Measurements from ENCODE around the gene SPATS2L.

DNA sequence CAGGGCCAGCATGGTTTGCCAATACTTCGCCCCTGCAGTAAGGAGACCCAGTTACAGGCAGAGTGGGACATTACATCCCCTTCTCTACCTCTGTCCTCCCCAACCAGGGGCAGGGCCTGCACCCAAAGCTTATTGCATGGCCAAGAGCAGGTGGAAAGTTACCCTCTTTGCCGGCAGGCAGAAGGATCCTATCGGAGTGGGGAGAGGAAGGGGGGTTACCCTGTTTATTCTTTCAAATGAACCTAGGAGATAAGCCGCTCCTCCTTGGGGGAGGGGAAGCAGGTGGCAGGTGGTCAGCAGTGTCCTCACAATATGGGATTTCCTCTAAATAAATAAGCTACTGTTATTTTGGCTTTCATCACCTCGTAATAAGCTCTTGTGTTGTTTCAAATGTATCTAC is 53.9 kb downstream of the SPATS2L start:
- TF ChIP-seq, protein P1, sequence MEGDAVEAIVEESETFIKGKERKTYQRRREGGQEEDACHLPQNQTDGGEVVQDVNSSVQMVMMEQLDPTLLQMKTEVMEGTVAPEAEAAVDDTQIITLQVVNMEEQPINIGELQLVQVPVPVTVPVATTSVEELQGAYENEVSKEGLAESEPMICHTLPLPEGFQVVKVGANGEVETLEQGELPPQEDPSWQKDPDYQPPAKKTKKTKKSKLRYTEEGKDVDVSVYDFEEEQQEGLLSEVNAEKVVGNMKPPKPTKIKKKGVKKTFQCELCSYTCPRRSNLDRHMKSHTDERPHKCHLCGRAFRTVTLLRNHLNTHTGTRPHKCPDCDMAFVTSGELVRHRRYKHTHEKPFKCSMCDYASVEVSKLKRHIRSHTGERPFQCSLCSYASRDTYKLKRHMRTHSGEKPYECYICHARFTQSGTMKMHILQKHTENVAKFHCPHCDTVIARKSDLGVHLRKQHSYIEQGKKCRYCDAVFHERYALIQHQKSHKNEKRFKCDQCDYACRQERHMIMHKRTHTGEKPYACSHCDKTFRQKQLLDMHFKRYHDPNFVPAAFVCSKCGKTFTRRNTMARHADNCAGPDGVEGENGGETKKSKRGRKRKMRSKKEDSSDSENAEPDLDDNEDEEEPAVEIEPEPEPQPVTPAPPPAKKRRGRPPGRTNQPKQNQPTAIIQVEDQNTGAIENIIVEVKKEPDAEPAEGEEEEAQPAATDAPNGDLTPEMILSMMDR (IDR thresholded peaks at IDR 0.05) = no peak
- no peak for TF ChIP-seq POLR2AphosphoS5 (IDR thresholded peaks at IDR 0.05)

Data from esophagus muscularis mucosa (tissue), 3 donors.